Fibroblast of pulmonary artery (primary cell): ENCODE results near the gene RARA.

Source experiments
- DNase-seq: peaks from one replicate; pipeline ENCODE4 v3.0.0-alpha.2; 2010; ENCODE audit warnings: low read depth
- H3K4me3 ChIP-seq: replicated peaks from 2 replicates; pipeline ENCODE4 v1.5.1; 2011; ENCODE audit warnings: low read depth, mild to moderate bottlenecking, control low read depth, low read length, moderate library complexity
- CTCF ChIP-seq: IDR thresholded peaks from 2 replicates; pipeline ENCODE4 v1.5.1; 2011; ENCODE audit warnings: mild to moderate bottlenecking, control low read depth, low read length, inconsistent platforms; ENCODE audit errors: missing control alignments

The RARA gene

DNA sequence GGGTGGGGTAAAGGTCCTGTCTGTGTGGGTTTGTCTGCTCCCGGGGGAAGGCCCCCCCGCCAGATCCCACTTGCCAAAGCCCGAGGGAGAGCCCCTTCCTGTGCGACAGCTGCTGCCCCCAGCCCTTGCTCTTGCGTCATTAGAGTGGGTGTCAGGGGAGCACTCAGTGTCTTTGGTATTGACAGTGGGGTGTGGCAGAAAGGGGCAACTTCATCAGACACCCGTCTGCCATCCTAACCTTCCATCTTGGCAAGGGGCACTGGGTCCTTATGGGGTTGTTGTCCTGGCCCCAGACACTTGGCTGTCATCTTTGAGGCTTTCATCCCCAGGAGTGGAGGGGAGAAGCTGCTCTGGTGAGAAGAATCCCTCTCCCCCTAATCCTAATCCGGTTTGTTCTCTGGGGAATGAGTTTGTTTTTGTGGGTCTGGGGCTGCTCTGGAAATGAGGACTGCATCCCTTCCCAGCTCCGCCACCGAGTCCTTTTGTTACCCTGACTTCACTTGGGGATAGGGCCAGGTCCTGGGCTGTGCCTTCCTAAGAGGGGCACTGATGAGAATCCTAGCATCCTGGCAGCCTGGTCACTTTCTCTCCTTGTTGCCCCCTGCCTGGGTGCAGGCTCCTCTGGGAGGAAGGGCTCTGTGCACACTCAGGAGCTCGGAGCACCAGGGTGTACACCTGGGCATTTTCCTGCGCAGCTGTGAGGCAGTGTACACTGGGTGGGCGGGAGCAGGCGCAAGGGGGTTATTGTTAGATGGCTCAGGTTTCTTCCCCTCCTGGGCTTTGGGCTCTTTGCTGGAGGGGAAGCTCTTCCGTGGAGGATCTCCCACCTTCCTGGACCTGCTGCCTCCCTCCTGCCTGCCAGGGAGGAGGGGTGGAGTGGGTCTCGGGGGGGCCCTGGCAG, 34.5 kb downstream of the RARA start:
- peak overlapping the region; percentile 84 for H3K4me3 ChIP-seq
- no peak for TF ChIP-seq CTCF
- DNase-seq, result no peak

DNA sequence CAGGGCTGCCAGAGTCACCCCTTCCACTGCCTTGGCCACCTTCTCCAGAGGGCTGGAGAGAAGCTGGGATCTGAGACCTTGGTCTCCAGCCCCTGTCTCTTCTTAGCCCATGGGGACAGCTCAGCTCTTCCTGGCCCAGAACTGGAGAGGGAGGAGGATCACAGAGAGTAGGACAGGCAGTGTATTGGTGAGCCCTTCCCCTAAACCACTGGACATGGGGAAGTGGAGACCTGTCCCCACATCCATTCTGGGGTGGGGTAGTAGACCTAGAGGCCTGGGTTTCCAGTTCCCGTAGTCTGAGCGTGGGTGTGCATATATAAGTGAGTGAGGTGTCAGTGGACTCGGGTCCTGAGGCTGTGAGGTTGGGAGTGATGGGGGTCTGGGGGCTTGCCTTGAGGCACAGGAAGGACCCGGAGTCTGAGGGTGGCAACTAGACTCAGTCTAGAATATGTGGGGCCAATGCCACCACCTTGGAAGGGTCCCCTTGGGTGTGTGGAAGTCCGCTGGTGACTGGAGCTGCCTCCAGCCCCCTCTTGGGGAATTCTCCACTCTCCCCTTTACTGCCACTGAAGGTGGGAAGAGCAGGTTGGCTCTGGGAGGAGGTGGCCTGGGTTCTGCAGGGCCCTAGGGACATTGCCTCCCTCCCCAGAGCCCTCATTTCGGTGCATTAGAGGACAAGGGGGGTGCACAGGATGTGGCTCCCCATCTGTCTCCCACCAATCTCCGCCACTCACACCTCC, 35.6 kb downstream of the RARA start:
- H3K4me3 ChIP-seq, result peak overlapping the region; percentile 84
- no peak for DNase-seq

GRCh38 chr17:40345161-40345993, 36.4 kb downstream of the RARA start:
- H3K4me3 ChIP-seq, result peak overlapping the region; percentile 84
- peak; percentile 70 for DNase-seq
- TF ChIP-seq CTCF, result no peak

More for the DNA sequence above, 35.6 kb downstream of the RARA start:
- no peak for TF ChIP-seq CTCF

DNA sequence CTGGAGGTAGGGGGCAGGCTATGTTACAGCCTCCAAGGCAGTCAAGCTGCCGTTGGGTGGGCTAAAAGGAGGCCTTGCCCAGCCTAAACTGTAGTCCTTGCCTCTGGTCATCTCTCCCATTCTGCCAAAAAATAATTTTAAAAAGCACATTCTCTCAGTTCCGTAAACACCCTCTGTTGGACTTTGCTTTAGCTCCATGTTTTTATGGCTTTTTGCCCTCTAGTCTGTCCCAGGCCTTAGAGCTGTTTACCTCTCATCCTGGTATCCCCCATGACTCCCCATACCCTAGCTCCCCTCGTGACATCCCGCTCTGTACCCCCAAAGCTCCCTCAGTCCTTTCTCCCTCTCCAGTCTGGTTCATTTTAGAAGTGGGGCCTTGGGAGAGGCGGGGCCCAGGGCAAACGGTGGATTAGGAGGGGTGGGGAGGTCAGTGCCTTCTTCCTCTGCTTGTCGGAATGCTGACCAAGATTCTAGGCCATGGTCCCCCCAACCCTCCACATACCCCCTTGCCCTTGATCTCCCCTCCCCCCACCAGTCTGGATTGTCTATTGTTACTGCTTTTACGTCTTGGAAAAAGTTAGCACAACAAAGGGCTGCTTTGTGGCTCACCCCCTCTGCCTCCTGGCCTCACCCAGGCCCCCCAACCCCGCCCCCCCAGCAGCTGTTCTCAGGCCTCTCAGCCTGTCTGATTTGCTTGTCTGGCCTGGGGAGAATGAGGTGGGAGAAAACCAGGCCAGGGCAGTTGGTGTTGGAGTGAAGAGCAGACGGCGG, 37.2 kb downstream of the RARA start:
- peak overlapping the region; percentile 84 for H3K4me3 ChIP-seq
- TF ChIP-seq CTCF, result no peak
- DNase-seq, result no peak

- no peak for DNase-seq
- H3K4me3 ChIP-seq, result peak overlapping the region; percentile 27
- TF ChIP-seq CTCF, result no peak
Observed at GRCh38 chr17:40346765-40347158, 37.8 kb downstream of the RARA start.
